ENCODE results near the gene FAM149A.

Gene FAM149A

GRCh38 chr4:186104114-186104889 lies at the start of gene FAM149A:
TSS of gene FAM149A (plus strand) at chr4:186104704.
- no peak for FAIRE-seq

- FAIRE-seq = no peak
Observed at GRCh38 chr4:186058253-186058979, 46.1 kb upstream of the FAM149A start.

GRCh38 chr4:186058980-186059316 lies 45.6 kb upstream of the FAM149A start:
- no peak for FAIRE-seq

- peak; percentile 58 for FAIRE-seq
Observed at GRCh38 chr4:186061921-186062320, 42.6 kb upstream of the FAM149A start.

- FAIRE-seq = peak; percentile 96
Observed at GRCh38 chr4:186067757-186068385, 36.6 kb upstream of the FAM149A start.

GRCh38 chr4:186068581-186069348 lies 35.7 kb upstream of the FAM149A start, which contains the start of gene TLR3:
TSS of gene TLR3 (plus strand) at chr4:186069156. CDS start at chr4:186076620, 7,464 bp downstream.
- FAIRE-seq = peak; percentile 72

- no peak for FAIRE-seq
Observed at GRCh38 chr4:186069729-186070128, 34.8 kb upstream of the FAM149A start.

- no peak for FAIRE-seq
Observed at GRCh38 chr4:186072516-186072915, 32.0 kb upstream of the FAM149A start.

GRCh38 chr4:186074189-186074588 lies 30.3 kb upstream of the FAM149A start:
- no peak for FAIRE-seq

- FAIRE-seq = no peak
Observed at GRCh38 chr4:186078981-186079638, 25.4 kb upstream of the FAM149A start.

GRCh38 chr4:186079694-186080093 lies 24.8 kb upstream of the FAM149A start:
- no peak for FAIRE-seq

- no peak for FAIRE-seq
Observed at GRCh38 chr4:186081202-186081807, 23.2 kb upstream of the FAM149A start.

GRCh38 chr4:186082221-186082620 lies 22.3 kb upstream of the FAM149A start:
- FAIRE-seq = no peak

GRCh38 chr4:186088523-186088922 lies 16.0 kb upstream of the FAM149A start:
- FAIRE-seq = no peak

- FAIRE-seq = no peak
Observed at GRCh38 chr4:186092296-186092695, 12.2 kb upstream of the FAM149A start.

GRCh38 chr4:186095406-186095805 lies 9.1 kb upstream of the FAM149A start:
- no peak for FAIRE-seq

GRCh38 chr4:186096681-186097165 lies 7.8 kb upstream of the FAM149A start:
- no peak for FAIRE-seq

- FAIRE-seq = no peak
Observed at GRCh38 chr4:186097386-186097785, 7.1 kb upstream of the FAM149A start.

- FAIRE-seq = no peak
Observed at GRCh38 chr4:186102931-186103330, 1.6 kb upstream of the FAM149A start.

- no peak for FAIRE-seq
Observed at GRCh38 chr4:186104890-186105646, 564 bp downstream of the FAM149A start.

Data from islet of Langerhans (tissue), 1 donor.